22Rv1 (cell line): Measurements from ENCODE around the gene NFKBIB.
"Not testable (repeated sequence)": the region's sequence is repeated elsewhere in the genome, so short reads cannot be mapped to it uniquely, and the experiment has no call there.

Source experiments
- H3K27ac ChIP-seq: fragments of 450-650 bp; 2 replicates; pipeline ENCODE4 v1.5.1; 2017
- CTCF ChIP-seq: fragments of 450-650 bp; IDR thresholded peaks from 2 replicates; pipeline ENCODE4 v1.5.1; 2017; ENCODE audit warnings: mild to moderate bottlenecking
- ZFX ChIP-seq: fragments of 450-650 bp; IDR thresholded peaks from 2 replicates; pipeline ENCODE4 v1.6.1; 2017; ENCODE audit warnings: antibody characterized with exemption, borderline replicate concordance

NFKBIB gene

GRCh38 chr19:38856813-38857212, 43.0 kb upstream of the NFKBIB start:
- TF ChIP-seq ZFX (no peak), CTCF (no peak)
- H3K27ac ChIP-seq: no peak overlapping the region

- not testable (repeated sequence) for H3K27ac ChIP-seq
Measured at GRCh38 chr19:38859631-38860204, 40.1 kb upstream of the NFKBIB start.

- TF ChIP-seq CTCF: no peak
- H3K27ac ChIP-seq: no peak overlapping the region
Measured at GRCh38 chr19:38861368-38861767, 38.4 kb upstream of the NFKBIB start.

GRCh38 chr19:38862321-38863059, 37.3 kb upstream of the NFKBIB start:
- H3K27ac ChIP-seq: peak overlapping the region; percentile 55
- TF ChIP-seq CTCF (no peak), ZFX (no peak)

- H3K27ac ChIP-seq: no peak overlapping the region
- no peak for TF ChIP-seq CTCF
- TF ChIP-seq ZFX: no peak
Measured at GRCh38 chr19:38867171-38867780, 32.5 kb upstream of the NFKBIB start.

- no peak overlapping the region for H3K27ac ChIP-seq
- TF ChIP-seq CTCF (no peak), ZFX (no peak)
Measured at GRCh38 chr19:38868551-38868950, 31.2 kb upstream of the NFKBIB start.

GRCh38 chr19:38869160-38869835, 30.5 kb upstream of the NFKBIB start:
- H3K27ac ChIP-seq: peak overlapping the region; percentile 48
- no peak for TF ChIP-seq CTCF
- no peak for TF ChIP-seq ZFX
